ENCODE results near the gene CC2D2A. TPM values are rescaled to one million over a fixed set of nuclear protein-coding genes. Genes with fewer than 3 reads are reported as not detected.

CC2D2A gene
- total and polyA plus RNA-seq, 8 donors = 5.7 to 32.7 (median 14.5) TPM

GRCh38 chr4:15536552-15537499 lies 67.1 kb downstream of the CC2D2A start:
- no peaks in the 10 kb centered on the region for H3K27me3 ChIP-seq
- H3K36me3 ChIP-seq = peaks cover 13 to 47% (median 40%) of the 10 kb centered on the region in 4 donors
- H3K27ac ChIP-seq = peak overlapping the region in 1 of 5 donors; percentile 10
- H3K4me1 ChIP-seq = peaks cover 0 to 6% (median 0%) of the 10 kb centered on the region in 4 donors
- no peak for TF ChIP-seq CTCF (IDR thresholded peaks at IDR 0.05)
- no peak for TF ChIP-seq EP300 (IDR thresholded peaks at IDR 0.05)
- TF ChIP-seq POLR2AphosphoS5 (IDR thresholded peaks at IDR 0.05) = no peak
- no peak for TF ChIP-seq POLR2A (IDR thresholded peaks at IDR 0.05)
- H3K4me3 ChIP-seq = no peak overlapping the region
- WGBS, 5 donors = 62 to 82% (median 71%) methylated on average over 7 of the region's 7 CpGs
- H3K9me3 ChIP-seq = no peaks in the 10 kb centered on the region
- no peak for DNase-seq
- intact Hi-C loops (cut with DNase I; ENCODE audit: low total_unique reads) = no loop called here

GRCh38 chr4:15541941-15542340 lies 72.3 kb downstream of the CC2D2A start:
- intact Hi-C loops (cut with DNase I; ENCODE audit: low total_unique reads) = no loop called here
- whole genome bisulfite sequencing, 5 donors = 91 to 98% (median 96%) methylated on average over 5 of the region's 5 CpGs
- no peak overlapping the region for H3K4me3 ChIP-seq
- H3K27ac ChIP-seq = no peak overlapping the region
- peaks cover 13 to 83% (median 53%) of the 10 kb centered on the region in 4 donors for H3K36me3 ChIP-seq
- TF ChIP-seq EP300 (IDR thresholded peaks at IDR 0.05) (no peak), POLR2A (IDR thresholded peaks at IDR 0.05) (no peak), CTCF (IDR thresholded peaks at IDR 0.05) (no peak), POLR2AphosphoS5 (IDR thresholded peaks at IDR 0.05) (no peak)
- peaks cover 4 to 12% (median 9%) of the 10 kb centered on the region in 4 donors for H3K4me1 ChIP-seq
- no peaks in the 10 kb centered on the region for H3K27me3 ChIP-seq
- no peak for DNase-seq
- H3K9me3 ChIP-seq = no peaks in the 10 kb centered on the region

GRCh38 chr4:15542760-15543159 lies 73.1 kb downstream of the CC2D2A start:
- Histone ChIP-seq H3K4me1 (peaks cover 4 to 18% (median 9%) of the 10 kb centered on the region in 4 donors), H3K27me3 (no peaks in the 10 kb centered on the region), H3K4me3 (no peak overlapping the region), H3K36me3 (peaks cover 10 to 75% (median 46%) of the 10 kb centered on the region in 4 donors), H3K27ac (no peak overlapping the region), H3K9me3 (no peaks in the 10 kb centered on the region)
- no peak for DNase-seq
- intact Hi-C loops (cut with DNase I; ENCODE audit: low total_unique reads) = no loop called here
- 58 to 73% (median 62%) methylated on average over 7 of the region's 7 CpGs for WGBS, 5 donors
- TF ChIP-seq EP300 (IDR thresholded peaks at IDR 0.05) = no peak
- no peak for TF ChIP-seq POLR2A (IDR thresholded peaks at IDR 0.05)
- no peak for TF ChIP-seq CTCF (IDR thresholded peaks at IDR 0.05)

- Histone ChIP-seq H3K4me1 (peaks cover 4 to 19% (median 9%) of the 10 kb centered on the region in 4 donors), H3K9me3 (no peaks in the 10 kb centered on the region), H3K36me3 (peaks cover 1 to 66% (median 36%) of the 10 kb centered on the region in 4 donors), H3K27me3 (no peaks in the 10 kb centered on the region), H3K27ac (no peak overlapping the region), H3K4me3 (no peak overlapping the region)
- intact Hi-C loops (cut with DNase I; ENCODE audit: low total_unique reads) = no loop called here
- no peak for TF ChIP-seq CTCF (IDR thresholded peaks at IDR 0.05)
- no peak for TF ChIP-seq POLR2A (IDR thresholded peaks at IDR 0.05)
- TF ChIP-seq POLR2AphosphoS5 (IDR thresholded peaks at IDR 0.05) = no peak
- no peak for TF ChIP-seq EP300 (IDR thresholded peaks at IDR 0.05)
- no peak for DNase-seq
- 75 to 88% (median 83%) methylated on average over 6 of the region's 6 CpGs for WGBS, 5 donors
Observed at GRCh38 chr4:15543537-15544247, 74.0 kb downstream of the CC2D2A start.
